Progenitor cell of endocrine pancreas (in vitro differentiated cells): ENCODE results near the gene MSI2. TPM values are rescaled to one million over a fixed set of nuclear protein-coding genes. Genes with fewer than 3 reads are reported as not detected.

Experiments used
- DNase-seq: peaks from one replicate; pipeline ENCODE4 v3.0.0; 2021; ENCODE audit warnings: low spot score; ENCODE audit not compliant: unreplicated experiment
- H3K27ac Mint-ChIP-seq: 2 replicates; pipeline ENCODE4 v1.8.0; 2021; ENCODE audit warnings: mild to moderate bottlenecking, moderate library complexity, mixed read lengths
- H3K27me3 Mint-ChIP-seq: 2 replicates; pipeline ENCODE4 v1.8.0; 2021; ENCODE audit warnings: mixed read lengths
- H3K36me3 Mint-ChIP-seq: 2 replicates; pipeline ENCODE4 v1.8.0; 2022; ENCODE audit warnings: mixed read lengths; ENCODE audit not compliant: insufficient read depth
- H3K4me1 Mint-ChIP-seq: 2 replicates; pipeline ENCODE4 v1.8.0; 2021; ENCODE audit warnings: low read depth, mixed read lengths
- H3K4me3 Mint-ChIP-seq: 2 replicates; pipeline ENCODE4 v1.8.0; 2021; ENCODE audit warnings: low read depth, mild to moderate bottlenecking, moderate library complexity, mixed read lengths
- H3K9me3 Mint-ChIP-seq: 2 replicates; pipeline ENCODE4 v1.8.0; 2021; ENCODE audit warnings: low read depth, mixed read lengths
- total RNA-seq: library from RNA; stranded (reverse); gene quantifications from 2 replicates; pipeline ENCODE4 v1.2.1, GENCODE V29; 2021
- TF ChIP-seq, protein P1 (sequence below): fragments of 200-600 bp; sonication (generic); IDR thresholded peaks from one replicate; pipeline ENCODE4 v1.5.0; 2021; ENCODE audit warnings: antibody characterized with exemption, mild to moderate bottlenecking; ENCODE audit not compliant: unreplicated experiment

MSI2 gene
- total RNA-seq, 1 donor from 2014 or later = 164 TPM

- no peak overlapping the region for H3K27ac Mint-ChIP-seq
Observed at GRCh38 chr17:57251211-57251787, 5.0 kb upstream of the MSI2 start.

DNA sequence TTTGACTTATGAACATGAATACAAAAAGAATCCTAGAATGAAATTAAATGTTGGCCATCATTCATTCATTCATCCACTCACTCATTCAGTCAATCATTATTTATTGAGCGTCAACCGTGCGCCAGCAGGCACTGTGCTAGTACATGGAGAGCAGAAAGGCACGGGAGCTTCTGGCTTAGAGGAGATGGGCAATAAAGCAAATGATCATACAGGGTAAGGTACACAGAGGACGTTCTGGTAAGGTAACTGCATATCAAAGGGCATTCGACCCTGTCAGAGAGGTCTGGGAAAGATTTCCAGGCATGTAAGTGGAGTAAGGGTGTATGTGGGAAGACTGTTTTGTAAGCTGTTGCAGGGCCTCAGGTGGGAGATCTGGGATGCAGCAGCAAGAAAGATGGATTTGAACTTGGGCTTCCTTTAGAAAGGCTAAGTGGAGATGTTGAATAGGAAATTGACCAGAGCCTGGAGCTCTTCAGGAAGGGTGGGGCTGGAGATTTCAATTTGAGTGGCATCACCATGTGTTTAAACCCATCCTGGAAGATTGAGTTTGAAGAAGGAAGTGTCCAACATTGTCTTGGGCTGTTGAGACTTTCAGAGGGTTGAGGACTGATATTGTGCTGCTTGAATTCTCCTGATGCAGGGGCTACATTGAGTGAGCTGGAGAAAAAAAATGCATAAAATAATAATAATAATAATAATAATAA lies 2.8 kb upstream of the MSI2 start:
- Mint-ChIP-seq H3K36me3 (peaks cover 4% of the 10 kb centered on the region), H3K4me1 (peaks cover 10% of the 10 kb centered on the region), H3K27ac (no peak overlapping the region), H3K9me3 (peaks cover 15% of the 10 kb centered on the region), H3K4me3 (no peak overlapping the region), H3K27me3 (no peaks in the 10 kb centered on the region)
- TF ChIP-seq, protein P1, sequence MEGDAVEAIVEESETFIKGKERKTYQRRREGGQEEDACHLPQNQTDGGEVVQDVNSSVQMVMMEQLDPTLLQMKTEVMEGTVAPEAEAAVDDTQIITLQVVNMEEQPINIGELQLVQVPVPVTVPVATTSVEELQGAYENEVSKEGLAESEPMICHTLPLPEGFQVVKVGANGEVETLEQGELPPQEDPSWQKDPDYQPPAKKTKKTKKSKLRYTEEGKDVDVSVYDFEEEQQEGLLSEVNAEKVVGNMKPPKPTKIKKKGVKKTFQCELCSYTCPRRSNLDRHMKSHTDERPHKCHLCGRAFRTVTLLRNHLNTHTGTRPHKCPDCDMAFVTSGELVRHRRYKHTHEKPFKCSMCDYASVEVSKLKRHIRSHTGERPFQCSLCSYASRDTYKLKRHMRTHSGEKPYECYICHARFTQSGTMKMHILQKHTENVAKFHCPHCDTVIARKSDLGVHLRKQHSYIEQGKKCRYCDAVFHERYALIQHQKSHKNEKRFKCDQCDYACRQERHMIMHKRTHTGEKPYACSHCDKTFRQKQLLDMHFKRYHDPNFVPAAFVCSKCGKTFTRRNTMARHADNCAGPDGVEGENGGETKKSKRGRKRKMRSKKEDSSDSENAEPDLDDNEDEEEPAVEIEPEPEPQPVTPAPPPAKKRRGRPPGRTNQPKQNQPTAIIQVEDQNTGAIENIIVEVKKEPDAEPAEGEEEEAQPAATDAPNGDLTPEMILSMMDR = no peak
- no peak for DNase-seq

More at GRCh38 chr17:57251211-57251787, 5.0 kb upstream of the MSI2 start:
- Mint-ChIP-seq H3K27me3 (no peaks in the 10 kb centered on the region), H3K4me1 (peaks cover 5% of the 10 kb centered on the region), H3K36me3 (peaks cover 4% of the 10 kb centered on the region), H3K9me3 (peaks cover 18% of the 10 kb centered on the region), H3K4me3 (no peak overlapping the region)
- TF ChIP-seq, protein P1 = no peak
- no peak for DNase-seq

- Mint-ChIP-seq H3K27me3 (no peaks in the 10 kb centered on the region), H3K36me3 (peaks cover 7% of the 10 kb centered on the region), H3K4me1 (peaks cover 28% of the 10 kb centered on the region), H3K4me3 (peak overlapping the region; percentile 86), H3K27ac (peak overlapping the region; percentile 93), H3K9me3 (peaks cover 8% of the 10 kb centered on the region)
- TF ChIP-seq, protein P1 = no peak
- DNase-seq = no peak
Observed at GRCh38 chr17:57255182-57255775, 1.0 kb upstream of the MSI2 start.

GRCh38 chr17:57256708-57257112 lies 387 bp downstream of the MSI2 start:
- Mint-ChIP-seq H3K36me3 (peaks cover 8% of the 10 kb centered on the region), H3K4me1 (peaks cover 36% of the 10 kb centered on the region), H3K9me3 (no peaks in the 10 kb centered on the region), H3K27ac (peak overlapping the region; percentile 97), H3K4me3 (peak overlapping the region; percentile 93), H3K27me3 (no peaks in the 10 kb centered on the region)
- TF ChIP-seq, protein P1 = no peak
- peak; percentile 12 for DNase-seq

DNA sequence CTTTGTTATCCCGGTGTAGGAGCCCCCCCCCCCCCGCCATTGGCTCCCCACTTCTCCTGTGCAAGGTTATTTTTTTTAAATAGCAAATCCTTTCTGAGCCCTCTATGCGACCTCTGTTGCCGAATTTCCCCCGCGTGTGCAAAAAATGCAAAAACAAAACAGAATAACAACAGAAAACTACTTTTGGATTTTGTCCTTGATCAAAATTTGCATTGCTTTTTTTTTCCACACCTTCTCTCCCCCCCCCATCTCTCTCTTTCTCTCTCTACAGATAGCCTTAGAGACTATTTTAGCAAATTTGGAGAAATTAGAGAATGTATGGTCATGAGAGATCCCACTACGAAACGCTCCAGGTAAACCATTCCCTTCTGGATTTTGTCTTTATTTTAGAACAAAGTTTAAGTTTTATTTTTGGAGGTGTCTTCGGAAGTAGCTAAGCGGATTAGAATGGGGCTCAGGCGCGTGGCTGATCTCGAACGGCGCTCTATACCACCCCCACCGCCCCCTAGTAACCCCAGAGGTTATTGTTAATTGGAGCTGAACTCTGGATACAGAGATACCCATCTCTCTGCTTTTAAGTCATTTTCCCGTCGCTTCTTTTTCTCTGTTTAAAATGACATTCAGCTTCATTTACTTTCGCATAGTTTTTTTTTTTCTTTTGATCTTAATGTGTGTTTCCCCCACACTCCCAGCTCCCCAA lies 1.0 kb downstream of the MSI2 start:
- H3K27me3 Mint-ChIP-seq = no peaks in the 10 kb centered on the region
- TF ChIP-seq, protein P1 = no peak
- no peaks in the 10 kb centered on the region for H3K9me3 Mint-ChIP-seq
- peaks cover 36% of the 10 kb centered on the region for H3K4me1 Mint-ChIP-seq
- H3K27ac Mint-ChIP-seq = peak overlapping the region; percentile 97
- peaks cover 12% of the 10 kb centered on the region for H3K36me3 Mint-ChIP-seq
- no peak for DNase-seq
- peak overlapping the region; percentile 93 for H3K4me3 Mint-ChIP-seq
